Keratinocyte (primary cell): ENCODE results near the gene TBRG4.

ENCODE experiments used
- CTCF ChIP-seq, 3 experiments: IDR thresholded peaks in 1 of 3; conservative IDR thresholded peaks in 1 of 3; optimal IDR thresholded peaks in 1 of 3; 2 replicates in 2 of 3; 3 replicates in 1 of 3; pipeline versions ENCODE3 to v1.5.1; 2011; ENCODE audit warnings: low read length in 3 of 3, mild to moderate bottlenecking in 3 of 3, moderate library complexity in 2 of 3, control low read depth in 1 of 3, inconsistent platforms in 1 of 3; ENCODE audit not compliant: insufficient read depth in 2 of 3; ENCODE audit errors: extremely low read depth in 1 of 3
- EZH2 ChIP-seq: IDR thresholded peaks from one replicate; pipeline ENCODE4 v1.6.1; 2012; ENCODE audit warnings: inconsistent platforms, mild to moderate bottlenecking, low read length, moderate library complexity

- TF ChIP-seq CTCF (optimal IDR thresholded peaks at IDR 0.05 in 1 of 3, IDR thresholded peaks at IDR 0.05 in 1 of 3, conservative IDR thresholded peaks at IDR 0.05 in 1 of 3; ENCODE audit: extremely low read depth in 1 of 3, insufficient read depth in 2 of 3, low read length in 3 of 3): no peak
- TF ChIP-seq EZH2: no peak
Observed at GRCh38 chr7:45159296-45159695, 47.8 kb upstream of the TBRG4 start.
